NCI-H2081 (cell line): ENCODE results near the gene DNMT3L.
"Not testable (repeated sequence)": the region's sequence is repeated elsewhere in the genome, so short reads cannot be mapped to it uniquely, and the experiment has no call there.

Source experiments
- DNase-seq, 2 experiments: peaks; one replicate each; lab custom pipeline; 2025; lab: John Stamatoyannopoulos, UW

Gene DNMT3L

GRCh38 chr21:44247904-44248303, 13.8 kb downstream of the DNMT3L start:
- not testable (repeated sequence) for DNase-seq

GRCh38 chr21:44243980-44244379, 17.7 kb downstream of the DNMT3L start:
- DNase-seq: not testable (repeated sequence)

- not testable (repeated sequence) for DNase-seq
Measured at GRCh38 chr21:44241281-44241680, 20.4 kb downstream of the DNMT3L start.

- not testable (repeated sequence) for DNase-seq
Measured at GRCh38 chr21:44240842-44241241, 20.9 kb downstream of the DNMT3L start, which contains the start of gene ICOSLG. Gene ICOSLG (minus strand): TSS chr21:44240943. CDS start chr21:44240817, 126 bp downstream.

- not testable (repeated sequence) for DNase-seq
Measured at GRCh38 chr21:44240353-44240752, 21.3 kb downstream of the DNMT3L start.

GRCh38 chr21:44229561-44229960, 32.1 kb downstream of the DNMT3L start:
- not testable (repeated sequence) for DNase-seq

- not testable (repeated sequence) for DNase-seq
Measured at GRCh38 chr21:44228109-44228508, 33.6 kb downstream of the DNMT3L start.

- DNase-seq: not testable (repeated sequence)
Measured at GRCh38 chr21:44227614-44228013, 34.1 kb downstream of the DNMT3L start.

- not testable (repeated sequence) for DNase-seq
Measured at GRCh38 chr21:44225605-44226004, 36.1 kb downstream of the DNMT3L start.

GRCh38 chr21:44223334-44223733, 38.4 kb downstream of the DNMT3L start:
- DNase-seq: not testable (repeated sequence)

- not testable (repeated sequence) for DNase-seq
Measured at GRCh38 chr21:44220674-44221073, 41.0 kb downstream of the DNMT3L start.

GRCh38 chr21:44218461-44218860, 43.2 kb downstream of the DNMT3L start:
- DNase-seq: not testable (repeated sequence)

- not testable (repeated sequence) for DNase-seq
Measured at GRCh38 chr21:44211978-44212377, 49.7 kb downstream of the DNMT3L start.

- not testable (repeated sequence) for DNase-seq
Measured at GRCh38 chr21:44211574-44211973, 50.1 kb downstream of the DNMT3L start.

GRCh38 chr21:44207860-44208646, 53.6 kb downstream of the DNMT3L start:
- DNase-seq: not testable (repeated sequence)

- not testable (repeated sequence) for DNase-seq
Measured at GRCh38 chr21:44206698-44207676, 54.7 kb downstream of the DNMT3L start.

- DNase-seq: not testable (repeated sequence)
Measured at GRCh38 chr21:44206187-44206586, 55.5 kb downstream of the DNMT3L start.

GRCh38 chr21:44202590-44203299, 59.0 kb downstream of the DNMT3L start:
- not testable (repeated sequence) for DNase-seq

GRCh38 chr21:44199997-44200396, 61.7 kb downstream of the DNMT3L start:
- not testable (repeated sequence) for DNase-seq

- DNase-seq: no peak
Measured at GRCh38 chr21:44199448-44199847, 62.2 kb downstream of the DNMT3L start.

- not testable (repeated sequence) for DNase-seq
Measured at GRCh38 chr21:44197156-44197516, 64.6 kb downstream of the DNMT3L start.
